ENCODE data around the gene TXLNG.

Gene TXLNG

GRCh38 chrX:16868920-16869319 lies 82.7 kb downstream of the TXLNG start:
- DNase-seq (ENCODE audit: low spot score), result no peak
- no peak for TF ChIP-seq CTCF (IDR thresholded peaks at IDR 0.05; ENCODE audit: extremely low read depth, insufficient read depth, missing control alignments)
- in situ Hi-C loops (cut with MboI; ENCODE audit: low pct_unique_long_range_greater_than_20kb, low sequenced_read_pairs, unreplicated experiment), result no loop called here

- TF ChIP-seq CTCF (IDR thresholded peaks at IDR 0.05; ENCODE audit: extremely low read depth, insufficient read depth, missing control alignments), result no peak
- in situ Hi-C loops (cut with MboI; ENCODE audit: low pct_unique_long_range_greater_than_20kb, low sequenced_read_pairs, unreplicated experiment), result no loop called here
- DNase-seq (ENCODE audit: low spot score), result peak; percentile 65
Observed at GRCh38 chrX:16869393-16870094, 83.3 kb downstream of the TXLNG start.

GRCh38 chrX:16870095-16870861 lies 84.0 kb downstream of the TXLNG start, which contains the start of gene RBBP7:
RBBP7 (minus strand) TSS chrX:16870362; CDS start chrX:16870053, 309 bp downstream.
- in situ Hi-C loops (cut with MboI; ENCODE audit: low pct_unique_long_range_greater_than_20kb, low sequenced_read_pairs, unreplicated experiment), result no loop called here
- DNase-seq (ENCODE audit: low spot score), result peak; percentile 97
- no peak for TF ChIP-seq CTCF (IDR thresholded peaks at IDR 0.05; ENCODE audit: extremely low read depth, insufficient read depth, missing control alignments)

- DNase-seq (ENCODE audit: low spot score), result no peak
- in situ Hi-C loops (cut with MboI; ENCODE audit: low pct_unique_long_range_greater_than_20kb, low sequenced_read_pairs, unreplicated experiment), result no loop called here
- no peak for TF ChIP-seq CTCF (IDR thresholded peaks at IDR 0.05; ENCODE audit: extremely low read depth, insufficient read depth, missing control alignments)
Observed at GRCh38 chrX:16870862-16871815, 84.9 kb downstream of the TXLNG start.

GRCh38 chrX:16873106-16873505 lies 86.8 kb downstream of the TXLNG start:
- TF ChIP-seq CTCF (IDR thresholded peaks at IDR 0.05; ENCODE audit: extremely low read depth, insufficient read depth, missing control alignments), result no peak
- in situ Hi-C loops (cut with MboI; ENCODE audit: low pct_unique_long_range_greater_than_20kb, low sequenced_read_pairs, unreplicated experiment), result no loop called here
- no peak for DNase-seq (ENCODE audit: low spot score)

- TF ChIP-seq CTCF (IDR thresholded peaks at IDR 0.05; ENCODE audit: extremely low read depth, insufficient read depth, missing control alignments), result no peak
- no peak for DNase-seq (ENCODE audit: low spot score)
- in situ Hi-C loops (cut with MboI; ENCODE audit: low pct_unique_long_range_greater_than_20kb, low sequenced_read_pairs, unreplicated experiment), result no loop called here
Observed at GRCh38 chrX:16874458-16875095, 88.3 kb downstream of the TXLNG start.

Measured in GM13977 (cell line).